Fibroblast of mammary gland (primary cell): ENCODE results near the gene DIS3L2.
"Not testable (repeated sequence)": the region's sequence is repeated elsewhere in the genome, so short reads cannot be mapped to it uniquely, and the experiment has no call there.

Experiments
- DNase-seq: peaks from one replicate; pipeline ENCODE4 v3.0.0-alpha.2; 2010; ENCODE audit warnings: low read depth
- H3K4me3 ChIP-seq: 2 replicates; pipeline ENCODE4 v1.5.1; 2011; ENCODE audit warnings: low read depth, mild to moderate bottlenecking, low read length, moderate library complexity; ENCODE audit not compliant: control insufficient read depth
- TF ChIP-seq, protein P1 (sequence below): conservative IDR thresholded peaks from 2 replicates; pipeline ENCODE4 v1.5.1; 2011; ENCODE audit warnings: low read depth, low read length, inconsistent platforms; ENCODE audit not compliant: control insufficient read depth, insufficient read depth

The DIS3L2 gene

DNA sequence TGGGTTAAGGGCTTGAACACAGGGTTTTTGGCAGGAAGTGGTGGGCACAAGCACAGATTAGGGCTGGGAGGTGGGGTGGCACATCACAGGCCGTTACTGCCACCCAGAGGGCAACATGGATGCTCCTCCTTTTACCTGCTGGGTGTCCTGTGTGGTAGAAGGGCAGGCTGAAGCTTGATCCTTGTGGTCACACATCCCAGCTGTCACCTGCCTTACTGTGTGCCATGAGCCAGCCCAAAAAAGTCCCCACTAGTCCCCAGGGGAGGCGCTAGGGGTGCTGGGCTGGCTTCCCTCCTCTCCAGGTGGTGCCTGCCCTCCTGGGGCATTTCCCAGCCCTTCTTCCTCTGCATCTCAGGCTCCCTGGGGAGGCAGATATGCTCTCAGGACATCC is 366.5 kb downstream of the DIS3L2 start:
- no peak for DNase-seq
- H3K4me3 ChIP-seq: no peak overlapping the region
- TF ChIP-seq, protein P1, sequence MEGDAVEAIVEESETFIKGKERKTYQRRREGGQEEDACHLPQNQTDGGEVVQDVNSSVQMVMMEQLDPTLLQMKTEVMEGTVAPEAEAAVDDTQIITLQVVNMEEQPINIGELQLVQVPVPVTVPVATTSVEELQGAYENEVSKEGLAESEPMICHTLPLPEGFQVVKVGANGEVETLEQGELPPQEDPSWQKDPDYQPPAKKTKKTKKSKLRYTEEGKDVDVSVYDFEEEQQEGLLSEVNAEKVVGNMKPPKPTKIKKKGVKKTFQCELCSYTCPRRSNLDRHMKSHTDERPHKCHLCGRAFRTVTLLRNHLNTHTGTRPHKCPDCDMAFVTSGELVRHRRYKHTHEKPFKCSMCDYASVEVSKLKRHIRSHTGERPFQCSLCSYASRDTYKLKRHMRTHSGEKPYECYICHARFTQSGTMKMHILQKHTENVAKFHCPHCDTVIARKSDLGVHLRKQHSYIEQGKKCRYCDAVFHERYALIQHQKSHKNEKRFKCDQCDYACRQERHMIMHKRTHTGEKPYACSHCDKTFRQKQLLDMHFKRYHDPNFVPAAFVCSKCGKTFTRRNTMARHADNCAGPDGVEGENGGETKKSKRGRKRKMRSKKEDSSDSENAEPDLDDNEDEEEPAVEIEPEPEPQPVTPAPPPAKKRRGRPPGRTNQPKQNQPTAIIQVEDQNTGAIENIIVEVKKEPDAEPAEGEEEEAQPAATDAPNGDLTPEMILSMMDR: no peak

DNA sequence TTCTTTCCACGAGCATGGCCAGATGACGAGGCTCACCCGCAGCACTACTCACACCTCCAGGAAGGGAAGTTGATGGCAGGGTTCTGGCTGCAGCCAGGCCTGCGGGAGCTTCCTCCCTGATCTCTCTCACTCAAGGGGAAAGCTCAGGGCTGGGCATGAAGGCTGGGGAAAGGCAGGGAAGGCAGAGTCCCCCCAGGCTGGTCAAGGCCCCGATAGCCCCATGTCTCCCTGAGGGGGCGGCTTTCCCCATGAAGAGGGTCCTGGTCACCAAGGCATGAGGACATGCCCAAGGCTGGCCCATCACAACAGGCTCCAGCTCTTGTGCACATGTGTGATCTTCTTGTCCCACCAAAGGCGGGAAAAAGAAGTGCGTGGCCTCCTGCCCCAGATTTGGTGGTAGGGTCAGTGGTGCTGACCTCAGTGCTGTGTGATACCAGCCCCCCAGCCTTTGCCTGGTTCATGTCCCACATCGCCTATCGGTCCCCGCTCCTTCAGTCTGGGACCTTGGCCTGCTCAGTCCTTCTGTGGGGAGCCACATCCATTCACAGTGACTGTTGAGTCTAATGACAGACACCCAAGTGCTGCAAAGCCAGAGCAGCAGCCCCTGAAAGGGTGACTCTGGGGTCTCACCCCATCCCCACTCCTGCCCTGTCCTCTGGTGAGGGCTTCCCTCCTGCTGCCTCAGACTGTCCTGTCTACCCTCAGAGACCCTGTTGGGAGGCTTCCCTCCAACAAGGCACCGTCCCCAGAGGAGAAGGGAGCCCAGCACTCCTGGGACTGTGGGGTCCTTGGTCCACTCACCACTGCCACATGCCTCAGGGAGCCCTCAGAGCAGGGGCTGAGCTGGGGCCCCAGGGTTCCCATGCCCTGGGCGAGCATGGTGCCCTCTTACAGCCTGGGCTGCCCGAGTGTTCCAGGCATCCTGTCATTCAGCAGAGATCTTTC is 367.3 kb downstream of the DIS3L2 start:
- H3K4me3 ChIP-seq: no peak overlapping the region
- TF ChIP-seq, protein P1: no peak
- DNase-seq: no peak

DNA sequence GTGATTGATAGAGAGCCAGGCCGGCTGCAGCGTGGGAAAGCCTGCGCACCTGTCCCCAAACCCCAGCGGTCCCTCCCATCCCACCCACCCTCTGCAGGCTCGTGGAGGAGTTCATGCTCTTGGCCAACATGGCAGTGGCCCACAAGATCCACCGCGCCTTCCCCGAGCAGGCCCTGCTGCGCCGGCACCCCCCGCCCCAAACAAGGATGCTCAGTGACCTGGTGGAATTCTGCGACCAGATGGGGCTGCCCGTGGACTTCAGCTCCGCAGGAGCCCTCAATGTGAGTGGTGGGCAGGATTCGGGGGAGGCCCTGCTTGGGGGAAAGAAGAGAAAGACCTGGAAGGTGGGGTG is 368.2 kb downstream of the DIS3L2 start:
- no peak for DNase-seq
- no peak overlapping the region for H3K4me3 ChIP-seq

DNA sequence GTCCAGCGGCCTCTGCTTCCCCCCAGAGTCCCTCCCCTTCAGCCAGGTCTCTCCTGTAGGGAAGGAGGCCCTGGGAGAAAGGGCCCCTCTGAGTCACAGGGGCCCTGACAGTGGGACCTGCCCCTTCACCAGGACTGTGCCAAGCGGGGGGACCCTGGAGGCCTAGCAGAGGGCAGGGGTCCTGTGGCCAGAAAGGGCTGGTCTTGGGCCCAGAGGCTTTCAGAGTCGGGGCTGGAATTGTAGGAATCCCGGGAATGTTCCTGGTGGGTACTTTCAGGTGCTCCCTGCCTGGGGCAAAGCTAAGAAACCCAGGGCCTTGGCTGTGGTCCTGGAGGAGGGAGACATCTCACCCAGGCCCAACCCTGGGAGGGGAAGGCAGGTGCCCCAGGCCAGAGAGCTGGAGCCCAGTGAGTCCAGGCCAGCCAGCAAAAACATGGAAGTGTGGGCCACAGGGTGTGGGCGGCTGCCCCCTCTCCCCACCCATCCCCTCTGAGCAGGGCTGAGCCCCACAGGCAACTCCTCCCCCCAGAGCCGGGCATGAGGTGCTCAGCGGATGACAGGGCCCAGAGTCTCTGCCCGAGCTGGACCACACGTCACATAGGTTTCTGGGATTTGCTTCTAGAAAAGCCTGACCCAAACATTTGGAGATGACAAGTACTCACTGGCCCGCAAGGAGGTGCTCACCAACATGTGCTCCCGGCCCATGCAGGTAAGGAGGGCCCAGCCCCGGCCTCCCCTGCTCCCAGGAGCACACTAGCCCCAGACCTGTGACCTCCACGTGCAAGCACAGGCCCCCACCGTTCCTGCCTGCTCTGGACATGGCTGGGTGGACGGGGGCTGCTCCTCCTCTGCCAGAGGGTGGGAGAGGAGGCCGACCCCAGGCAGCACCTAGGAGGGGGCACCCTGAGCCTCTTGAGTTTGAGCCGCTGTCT is 368.8 kb downstream of the DIS3L2 start:
- DNase-seq: no peak
- no peak overlapping the region for H3K4me3 ChIP-seq
- TF ChIP-seq, protein P1: no peak

More for the DNA sequence above, 368.2 kb downstream of the DIS3L2 start:
- TF ChIP-seq, protein P1: no peak

DNA sequence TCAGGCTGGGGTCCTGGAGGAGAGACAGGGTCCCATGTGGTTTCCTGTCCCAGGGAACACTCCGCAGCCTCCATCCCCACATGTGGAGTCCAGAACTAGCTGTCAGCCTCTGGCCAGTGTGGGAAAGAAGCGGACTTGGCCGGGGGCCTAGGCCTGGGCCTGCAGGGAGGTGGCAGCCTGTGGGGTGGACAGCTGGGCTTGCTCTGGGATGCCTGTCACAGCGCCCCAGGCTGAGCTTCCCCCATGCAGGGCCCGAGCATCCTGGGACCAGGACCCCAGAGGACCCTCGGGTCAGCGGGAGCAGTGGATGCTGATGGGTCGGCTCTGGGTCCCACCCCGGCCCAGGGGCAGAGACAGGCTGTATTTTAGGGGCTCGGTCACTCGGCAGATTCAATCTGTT is 369.5 kb downstream of the DIS3L2 start:
- H3K4me3 ChIP-seq, DNase-seq: not testable (repeated sequence)

DNA sequence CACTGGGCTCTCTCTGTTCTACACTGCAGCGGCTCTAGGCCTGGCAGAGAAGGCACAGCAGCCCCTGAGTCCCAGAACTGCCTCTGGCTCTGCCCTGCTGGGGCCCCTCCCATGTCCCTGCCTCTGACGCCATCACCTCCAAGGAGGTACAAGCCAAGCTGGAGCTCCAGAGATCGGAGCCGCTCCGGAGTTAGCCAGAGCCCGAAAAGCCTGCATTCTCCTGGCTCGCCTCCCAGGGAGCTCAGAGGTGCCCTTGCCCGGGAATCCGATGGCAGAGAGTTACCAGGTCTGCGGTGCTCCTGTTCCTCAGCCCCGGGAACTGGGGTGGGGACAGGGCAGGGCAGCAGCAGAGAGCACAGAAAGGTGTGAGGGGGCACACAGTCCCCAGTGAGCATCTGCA is 370.1 kb downstream of the DIS3L2 start:
- H3K4me3 ChIP-seq, DNase-seq: not testable (repeated sequence)

DNA sequence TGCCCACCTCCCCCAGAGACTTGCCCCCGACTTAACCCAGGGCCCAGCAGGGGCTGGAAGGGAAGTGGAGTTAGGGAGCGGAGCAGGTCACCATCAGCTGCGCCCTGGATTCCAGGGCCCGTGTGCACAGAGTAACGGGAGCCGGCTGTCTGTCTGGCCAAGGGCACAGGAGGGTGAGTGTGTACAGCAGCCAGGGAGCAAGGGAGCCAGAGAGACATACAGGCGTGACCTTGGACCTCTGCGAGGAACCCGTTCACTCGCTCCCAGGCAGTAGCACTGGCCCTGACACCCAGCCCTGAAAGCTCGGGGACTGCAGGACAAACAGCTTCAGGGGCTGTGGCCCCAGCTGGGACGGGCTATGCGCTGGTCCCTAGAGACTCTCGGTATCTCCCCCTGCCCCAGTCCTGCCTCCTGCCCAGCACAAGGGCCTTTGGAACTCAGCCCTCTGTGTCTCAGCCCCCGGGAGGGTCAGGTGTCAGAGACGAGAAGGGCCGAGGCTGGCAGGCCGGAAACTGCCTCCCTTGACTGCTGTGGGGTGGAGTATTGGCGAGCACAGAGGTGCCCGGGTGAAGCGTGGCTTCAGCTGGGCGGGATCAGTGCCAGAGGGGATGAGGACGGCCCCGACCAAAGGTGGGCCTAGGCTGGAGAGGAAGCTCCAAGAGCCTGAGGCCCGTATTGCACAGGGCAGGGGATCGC is 370.9 kb downstream of the DIS3L2 start:
- H3K4me3 ChIP-seq, DNase-seq: not testable (repeated sequence)

DNA sequence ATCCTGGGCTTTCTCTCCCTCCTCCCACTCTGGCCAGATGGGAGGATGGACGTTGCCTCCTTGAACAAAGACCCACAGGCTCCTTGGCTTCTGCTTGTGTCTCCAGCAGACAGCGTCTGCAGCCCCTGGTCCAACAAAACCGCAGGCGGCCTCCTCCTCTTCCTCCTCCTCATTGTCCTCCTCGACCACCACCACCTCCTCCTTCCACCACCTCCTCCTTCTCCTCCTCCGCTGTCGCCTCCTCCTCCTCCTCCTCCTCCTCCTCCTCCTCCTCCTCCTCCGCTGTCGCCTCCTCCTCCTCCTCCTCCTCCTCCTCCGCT is 371.4 kb downstream of the DIS3L2 start:
- TF ChIP-seq, protein P1: no peak
- H3K4me3 ChIP-seq: no peak overlapping the region
- DNase-seq: no peak
